Mononuclear cell (primary cell): ENCODE data around the gene ANXA2. TPM values are rescaled to one million over a fixed set of nuclear protein-coding genes. Genes with fewer than 3 reads are reported as not detected.

Experiments used
- H3K27me3 ChIP-seq: 2 replicates; pipeline ENCODE4 v1.6.0; 2011; ENCODE audit warnings: low read length, control low read depth; ENCODE audit not compliant: insufficient read depth
- H3K4me1 ChIP-seq: 2 replicates; pipeline ENCODE4 v1.5.1; 2011; ENCODE audit warnings: mild to moderate bottlenecking, low read length, control low read depth; ENCODE audit not compliant: insufficient read depth
- H3K4me3 ChIP-seq: 2 replicates; pipeline ENCODE4 v1.5.1; 2011; ENCODE audit warnings: mild to moderate bottlenecking, low read length, moderate library complexity
- H3K9me3 ChIP-seq: 2 replicates; pipeline ENCODE4 v1.5.1; 2011; ENCODE audit warnings: low read depth, mild to moderate bottlenecking, control low read depth, low read length
- total RNA-seq: library from RNA; depleted of rRNA; stranded (reverse); fragments of >200 nt; gene quantifications from one replicate; pipeline ENCODE4 v1.2.3, GENCODE V29; 2012

Gene ANXA2
- total RNA-seq, 1 donor: 317 TPM

DNA sequence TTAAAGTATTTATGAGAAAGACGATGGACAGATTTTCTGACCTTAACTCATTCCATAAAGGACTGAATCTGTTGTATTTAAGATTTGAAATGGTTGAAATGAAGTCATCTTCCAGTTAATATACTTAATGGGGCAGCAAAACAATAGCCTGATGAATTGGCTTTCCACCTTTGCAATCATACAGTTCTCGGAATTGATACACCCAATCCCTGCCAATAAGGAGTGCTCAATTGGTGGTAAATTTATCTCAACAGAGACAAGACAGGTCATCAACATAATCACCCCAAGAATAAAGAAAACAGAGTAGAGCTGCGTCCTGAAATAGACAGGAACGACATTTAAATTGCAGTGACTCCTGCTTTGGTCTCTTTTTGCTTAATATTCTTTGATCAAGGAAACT lies 11.2 kb downstream of the ANXA2 start:
- H3K4me3 ChIP-seq: no peak overlapping the region
- no peaks in the 10 kb centered on the region for H3K9me3 ChIP-seq
- H3K27me3 ChIP-seq: no peaks in the 10 kb centered on the region
- H3K4me1 ChIP-seq: peaks cover 35% of the 10 kb centered on the region

DNA sequence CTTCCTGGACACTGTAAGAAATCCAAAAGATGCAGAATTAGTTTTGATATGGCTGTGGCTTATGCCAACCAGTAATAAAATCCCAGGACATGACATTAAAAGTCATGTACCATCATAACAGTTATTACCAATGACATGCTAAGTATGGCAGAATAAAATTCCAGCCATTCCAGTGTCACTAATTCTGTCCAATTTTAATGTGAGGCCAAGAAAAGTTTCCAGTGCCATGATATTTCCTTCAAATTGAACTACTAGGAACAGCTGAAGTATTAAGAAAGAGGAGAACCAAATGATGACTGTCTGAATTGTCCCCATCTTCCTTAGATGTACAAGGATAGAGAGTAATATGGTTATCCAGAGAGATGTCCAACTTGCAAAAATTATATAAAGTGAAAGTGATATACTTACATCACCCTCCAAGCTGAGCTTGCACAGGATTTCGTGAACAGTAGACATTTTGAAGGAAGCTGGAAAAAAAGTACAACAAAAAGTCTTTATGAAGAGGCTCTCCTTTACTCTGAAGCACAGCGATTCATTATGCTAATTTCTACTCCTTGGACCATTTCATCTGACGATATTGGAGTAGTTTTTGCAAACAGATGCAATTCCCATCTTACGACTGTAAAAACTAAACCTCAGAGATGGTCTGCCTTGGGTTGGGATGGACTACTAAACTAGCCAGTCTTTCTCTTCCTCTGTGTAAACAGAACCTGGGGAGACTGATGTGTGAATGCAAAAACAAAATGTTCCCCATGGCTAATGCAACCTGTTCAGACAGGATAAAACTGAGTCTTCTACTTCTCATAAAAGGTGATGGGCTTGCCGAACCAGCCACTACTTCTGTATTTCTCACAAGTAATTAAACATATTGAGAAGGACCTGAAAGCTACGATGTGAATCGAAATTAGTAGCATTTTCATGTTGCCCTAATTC lies 11.9 kb downstream of the ANXA2 start:
- Histone ChIP-seq H3K4me1 (peaks cover 28% of the 10 kb centered on the region), H3K4me3 (no peak overlapping the region), H3K27me3 (no peaks in the 10 kb centered on the region), H3K9me3 (no peaks in the 10 kb centered on the region)

DNA sequence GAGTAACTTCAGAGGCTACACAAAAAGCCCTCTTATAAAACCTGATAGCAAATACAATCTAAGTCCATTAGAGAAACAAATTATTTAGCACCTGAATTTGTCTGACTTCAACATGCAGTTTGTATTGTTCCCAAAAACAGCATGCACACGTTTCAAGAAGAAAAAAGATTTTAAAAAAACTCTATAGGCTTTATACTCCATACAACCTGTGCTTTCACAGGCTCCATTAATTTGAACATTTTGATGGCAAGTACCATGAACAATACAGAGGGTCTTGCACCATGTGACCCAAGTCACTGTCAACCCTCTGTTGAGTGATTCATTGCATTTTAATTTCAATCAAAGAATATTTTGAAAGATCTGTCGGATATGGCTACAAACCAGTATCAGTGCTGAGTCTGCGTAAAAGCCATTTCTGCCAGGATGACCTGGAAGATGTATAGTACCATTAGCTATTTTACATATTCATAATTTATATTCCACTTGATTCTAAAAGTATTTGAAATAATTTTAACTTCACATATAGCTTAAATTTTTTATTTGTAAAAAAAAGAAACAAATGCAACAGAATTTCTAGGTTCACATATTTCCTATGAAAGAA lies 13.2 kb downstream of the ANXA2 start:
- no peak overlapping the region for H3K4me3 ChIP-seq
- no peaks in the 10 kb centered on the region for H3K9me3 ChIP-seq
- peaks cover 16% of the 10 kb centered on the region for H3K4me1 ChIP-seq
- no peaks in the 10 kb centered on the region for H3K27me3 ChIP-seq

DNA sequence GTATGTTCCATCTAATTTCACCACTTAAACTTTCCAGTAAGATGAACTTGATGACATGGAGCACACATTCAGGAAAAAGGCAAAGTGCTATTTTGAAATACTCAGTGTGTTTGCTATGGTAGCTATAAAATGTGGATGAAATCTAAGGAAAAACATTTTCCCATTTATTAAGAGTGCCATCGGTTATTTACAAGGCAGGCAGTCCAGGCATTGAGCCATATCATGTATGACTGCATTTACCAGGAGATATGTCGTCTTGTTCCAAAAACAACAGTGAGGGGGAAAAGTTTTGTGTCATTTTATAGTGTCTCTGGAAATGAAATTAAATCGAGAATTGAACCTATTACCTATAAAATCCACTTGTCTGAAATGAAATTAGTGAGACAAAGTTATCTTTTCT lies 13.7 kb downstream of the ANXA2 start:
- H3K4me1 ChIP-seq: peaks cover 11% of the 10 kb centered on the region
- H3K27me3 ChIP-seq: no peaks in the 10 kb centered on the region
- no peaks in the 10 kb centered on the region for H3K9me3 ChIP-seq
- no peak overlapping the region for H3K4me3 ChIP-seq

DNA sequence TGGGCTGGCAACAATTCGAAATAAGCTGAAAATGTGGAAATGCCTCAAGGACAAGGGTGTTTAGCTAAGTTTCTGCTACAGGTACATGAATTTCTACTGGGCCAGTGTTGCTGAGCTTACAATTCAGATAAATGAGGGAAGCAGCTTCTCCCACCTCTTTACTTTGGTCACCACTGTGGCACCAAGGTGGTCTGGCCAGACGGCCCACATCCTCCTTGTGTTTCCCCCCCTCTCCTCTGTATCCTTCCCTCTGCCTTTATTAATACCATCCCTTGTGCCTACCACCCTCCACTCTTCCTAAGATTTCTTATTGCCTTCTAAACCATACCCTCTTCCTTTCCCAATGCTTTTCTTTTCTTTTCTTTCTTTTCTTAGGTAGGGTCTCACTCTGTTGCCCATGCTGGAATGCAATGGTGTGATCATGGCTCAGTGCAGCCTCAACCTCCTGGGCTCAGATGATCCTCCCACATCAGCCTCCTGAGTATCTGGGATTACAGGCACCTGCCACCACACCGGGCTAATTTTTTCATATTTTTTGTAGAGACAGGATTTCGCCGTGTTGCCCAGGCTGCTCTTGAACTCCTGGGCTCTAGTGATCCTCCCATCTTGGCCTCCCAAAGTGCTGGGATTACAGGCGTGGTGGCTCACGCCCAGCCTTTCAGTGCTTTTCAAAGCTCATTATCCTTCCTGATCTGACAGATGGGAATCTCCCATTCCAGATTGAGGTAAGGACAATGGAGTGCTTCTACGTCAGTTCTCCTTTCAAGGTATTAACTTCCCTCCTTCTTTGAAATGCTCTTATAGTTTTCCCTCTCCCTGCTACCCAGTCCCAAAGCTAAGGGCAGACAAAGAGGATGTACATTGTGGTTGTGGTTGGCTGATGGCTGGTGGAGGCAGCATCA lies 14.8 kb downstream of the ANXA2 start:
- Histone ChIP-seq H3K4me1 (peaks cover 3% of the 10 kb centered on the region), H3K4me3 (no peak overlapping the region), H3K9me3 (no peaks in the 10 kb centered on the region), H3K27me3 (no peaks in the 10 kb centered on the region)

DNA sequence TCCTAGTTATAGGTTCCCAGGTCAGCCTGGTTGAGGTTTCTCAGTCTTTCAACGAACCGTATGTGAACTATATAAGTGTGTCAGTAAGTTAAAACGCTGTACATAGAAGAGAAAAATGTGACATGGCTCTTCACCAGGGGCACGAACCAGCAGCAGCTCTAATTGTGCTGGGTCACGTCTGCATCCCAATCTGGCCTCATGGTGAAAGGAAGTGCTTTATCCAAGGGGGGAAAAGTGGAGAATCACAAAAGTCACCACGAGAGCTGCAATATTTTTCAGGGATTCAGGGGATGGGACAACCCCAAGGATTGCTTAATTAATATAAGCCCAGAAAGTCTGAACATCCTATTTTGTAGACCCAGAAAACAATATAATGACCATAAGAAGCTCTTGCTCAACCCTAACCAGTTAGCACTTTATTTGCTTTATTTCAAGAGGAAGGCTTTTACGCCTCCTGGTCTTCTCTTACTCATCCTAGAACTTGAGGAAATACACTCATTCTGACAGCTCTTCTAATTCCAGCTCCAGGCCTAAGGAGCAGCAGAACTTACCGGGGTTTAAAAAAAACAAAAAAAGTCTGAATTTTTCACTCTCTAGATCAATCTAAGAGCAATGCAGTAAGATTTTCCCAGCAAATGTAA lies 16.5 kb downstream of the ANXA2 start:
- Histone ChIP-seq H3K4me1 (peaks cover 3% of the 10 kb centered on the region), H3K4me3 (no peak overlapping the region), H3K9me3 (no peaks in the 10 kb centered on the region), H3K27me3 (no peaks in the 10 kb centered on the region)

DNA sequence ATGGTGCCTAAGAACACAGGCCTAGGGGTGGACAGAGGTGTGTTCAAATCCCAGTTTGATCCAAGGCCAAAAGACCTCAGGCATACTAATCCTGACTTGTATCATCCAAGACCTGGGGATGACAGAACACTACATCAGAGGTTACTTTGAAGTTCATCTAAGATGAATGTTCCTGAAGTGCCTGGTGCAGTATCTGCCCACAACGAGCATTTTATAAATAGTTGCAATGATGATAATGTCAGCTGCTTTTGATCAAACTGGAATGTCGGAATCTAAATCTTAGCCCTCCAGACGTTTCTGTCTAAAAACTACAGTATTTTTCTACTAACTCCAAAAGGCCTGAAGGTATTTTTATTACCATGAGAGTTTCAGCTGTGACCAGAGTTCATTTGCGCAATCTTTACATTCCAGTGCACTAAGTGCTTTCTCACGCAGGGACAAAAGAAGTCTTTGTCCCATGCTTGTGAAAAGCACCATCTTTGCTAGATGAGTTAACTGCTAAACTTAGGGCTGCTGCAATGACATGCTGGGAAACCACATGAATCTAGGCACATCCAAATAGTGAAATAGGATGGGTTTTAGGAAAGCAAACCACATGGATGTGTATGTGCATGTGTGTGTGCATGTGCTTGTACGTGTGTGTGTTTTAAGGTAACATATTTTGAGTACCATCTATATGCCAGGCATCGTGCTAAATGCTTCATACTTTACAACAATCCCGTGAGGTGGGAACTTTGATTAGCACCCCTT lies 18.1 kb downstream of the ANXA2 start:
- H3K9me3 ChIP-seq: no peaks in the 10 kb centered on the region

DNA sequence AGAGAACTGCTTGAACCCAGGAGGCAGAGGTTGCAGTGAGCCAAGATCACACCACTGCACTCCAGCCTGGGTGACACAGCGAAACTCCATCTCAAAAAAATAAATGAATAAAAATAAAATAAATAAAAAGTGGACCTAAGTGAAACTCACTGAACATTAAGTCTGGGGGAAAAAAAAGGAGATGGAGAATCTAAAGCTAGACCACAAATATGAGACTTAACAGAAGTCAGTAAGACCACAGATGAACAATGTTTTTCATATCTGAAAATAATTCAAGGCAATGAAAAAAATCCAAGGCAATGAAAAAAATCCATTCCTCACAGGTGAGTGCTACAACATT lies 18.6 kb downstream of the ANXA2 start:
- no peaks in the 10 kb centered on the region for H3K9me3 ChIP-seq
- H3K4me3 ChIP-seq: no peak overlapping the region

More for the DNA sequence above, 18.1 kb downstream of the ANXA2 start:
- peaks cover 3% of the 10 kb centered on the region for H3K4me1 ChIP-seq
- H3K4me3 ChIP-seq: no peak overlapping the region
- H3K27me3 ChIP-seq: no peaks in the 10 kb centered on the region

DNA sequence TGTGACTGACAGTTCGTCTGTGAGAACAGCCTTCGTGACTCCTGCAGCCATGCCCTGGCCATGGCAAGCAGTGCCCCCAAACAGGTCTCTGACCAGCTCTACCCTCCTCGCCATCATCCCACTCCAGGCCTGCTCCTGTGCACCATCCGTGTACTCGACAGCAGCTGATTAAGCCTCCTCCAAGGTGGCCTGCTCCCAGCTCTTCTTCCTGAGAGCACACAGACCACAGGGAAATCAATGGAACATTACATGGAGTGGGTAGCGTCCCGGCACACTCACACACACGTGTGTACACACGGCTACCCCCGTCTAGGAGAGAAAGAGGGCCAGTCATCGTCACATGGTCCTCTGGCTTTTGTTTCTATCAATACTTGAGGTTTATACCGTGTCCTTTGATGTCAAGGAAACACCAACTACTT lies 21.1 kb downstream of the ANXA2 start:
- H3K4me3 ChIP-seq: no peak overlapping the region
- no peaks in the 10 kb centered on the region for H3K27me3 ChIP-seq
- no peaks in the 10 kb centered on the region for H3K4me1 ChIP-seq
- H3K9me3 ChIP-seq: no peaks in the 10 kb centered on the region

More for the DNA sequence above, 18.6 kb downstream of the ANXA2 start:
- peaks cover 3% of the 10 kb centered on the region for H3K4me1 ChIP-seq
- H3K27me3 ChIP-seq: no peaks in the 10 kb centered on the region

DNA sequence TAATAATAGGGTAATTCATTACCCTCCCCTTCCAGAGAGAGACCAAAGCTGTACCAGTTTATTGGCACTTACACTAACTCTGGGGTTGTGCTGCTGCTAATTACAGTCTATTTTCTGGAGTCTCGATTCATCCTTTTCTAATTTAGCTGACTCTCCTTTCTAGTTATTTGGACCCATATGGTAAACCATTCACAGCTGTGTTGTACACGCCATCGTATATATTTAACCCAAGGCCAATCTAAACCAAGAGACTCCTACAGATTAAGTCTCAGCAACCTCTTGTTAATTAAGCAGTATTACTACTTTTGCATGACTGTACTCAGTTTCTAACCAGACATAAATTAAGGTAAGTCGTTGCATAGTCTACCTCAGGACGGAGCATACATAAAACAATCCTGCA lies 22.5 kb downstream of the ANXA2 start:
- Histone ChIP-seq H3K4me1 (no peaks in the 10 kb centered on the region), H3K27me3 (no peaks in the 10 kb centered on the region), H3K9me3 (no peaks in the 10 kb centered on the region), H3K4me3 (no peak overlapping the region)

DNA sequence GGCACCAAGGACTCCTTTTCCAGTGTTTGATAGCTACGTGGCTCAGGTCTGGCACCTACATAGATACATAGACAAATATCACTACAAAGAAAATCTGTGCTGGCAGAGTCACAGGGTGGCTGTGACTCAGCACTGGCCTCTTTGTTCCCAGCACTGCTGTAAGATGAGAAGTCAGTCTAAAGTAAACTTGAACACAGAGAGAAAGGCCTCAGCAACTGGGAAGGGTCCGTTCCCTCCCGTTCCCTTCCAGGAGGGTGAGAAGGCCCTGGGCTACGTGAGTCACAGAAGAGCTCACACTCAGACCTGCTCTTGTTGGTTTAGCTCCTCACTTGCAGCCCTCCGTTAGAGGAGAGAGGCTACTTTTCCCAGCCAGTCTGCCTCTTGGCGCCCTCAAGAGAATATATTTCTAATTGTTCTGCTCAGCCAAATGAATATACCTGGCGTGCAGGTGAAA lies 23.1 kb downstream of the ANXA2 start:
- Histone ChIP-seq H3K27me3 (no peaks in the 10 kb centered on the region), H3K4me3 (no peak overlapping the region), H3K4me1 (no peaks in the 10 kb centered on the region), H3K9me3 (no peaks in the 10 kb centered on the region)

DNA sequence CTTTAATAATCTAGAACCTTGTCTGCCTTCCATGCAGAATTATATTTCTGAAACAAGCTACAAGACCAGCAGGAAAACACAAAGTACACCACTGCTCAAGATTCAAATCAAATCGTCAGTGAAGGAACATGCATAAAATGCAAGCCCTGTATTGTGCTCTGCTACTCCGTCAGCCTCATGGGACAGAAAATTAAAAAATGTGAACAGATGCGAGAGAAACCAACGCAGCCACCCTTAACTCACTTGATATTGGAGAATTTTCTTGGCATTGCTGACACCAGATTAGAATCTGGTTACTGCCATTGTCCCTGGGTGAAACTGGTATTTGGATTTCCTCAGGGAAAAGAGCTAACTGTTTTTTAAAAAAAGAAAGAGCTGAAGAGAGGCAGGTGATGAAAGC lies 23.6 kb downstream of the ANXA2 start:
- H3K4me1 ChIP-seq: no peaks in the 10 kb centered on the region
- H3K9me3 ChIP-seq: no peaks in the 10 kb centered on the region
- H3K27me3 ChIP-seq: no peaks in the 10 kb centered on the region
- H3K4me3 ChIP-seq: no peak overlapping the region

DNA sequence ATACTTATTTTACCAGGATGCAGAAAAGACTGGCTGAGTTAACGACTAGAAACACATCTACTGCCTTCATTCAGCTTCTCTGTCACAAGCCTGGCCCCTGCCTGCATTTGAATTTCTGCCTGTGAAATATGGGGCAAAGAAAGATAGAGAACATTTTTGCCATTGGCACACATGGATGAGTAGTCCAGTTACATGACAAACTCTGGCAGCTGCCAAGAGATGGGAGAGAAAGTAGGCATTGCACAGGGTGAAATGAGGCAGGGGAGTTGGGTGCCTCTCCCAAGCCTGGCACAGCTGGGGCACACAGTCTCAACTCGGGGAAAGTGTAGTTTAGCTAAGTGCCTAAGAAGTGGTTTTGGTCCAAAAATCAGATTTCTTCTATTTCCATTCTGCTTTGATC lies 24.0 kb downstream of the ANXA2 start:
- Histone ChIP-seq H3K4me3 (no peak overlapping the region), H3K27me3 (no peaks in the 10 kb centered on the region), H3K4me1 (no peaks in the 10 kb centered on the region), H3K9me3 (no peaks in the 10 kb centered on the region)

DNA sequence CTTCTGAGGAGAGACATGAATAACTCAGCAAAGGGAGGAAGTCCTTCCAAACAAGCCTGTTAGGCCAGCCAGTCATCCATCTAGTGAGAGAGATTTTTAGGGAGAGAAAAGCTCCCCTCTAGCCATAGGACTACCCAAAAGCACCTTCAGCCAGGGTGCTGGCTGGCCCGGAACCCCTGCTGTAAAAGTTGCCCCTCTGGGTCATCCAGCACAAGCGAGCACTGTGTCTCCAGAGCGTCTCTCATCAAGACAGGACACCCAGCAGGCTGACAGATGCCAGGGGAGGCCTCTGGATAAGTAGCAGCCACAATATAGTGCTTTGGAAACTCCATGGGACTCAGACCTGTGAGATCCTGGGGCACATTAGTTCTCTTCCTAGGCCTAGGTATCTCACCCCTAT lies 24.5 kb downstream of the ANXA2 start:
- H3K4me3 ChIP-seq: no peak overlapping the region
- no peaks in the 10 kb centered on the region for H3K9me3 ChIP-seq
- no peaks in the 10 kb centered on the region for H3K27me3 ChIP-seq
- no peaks in the 10 kb centered on the region for H3K4me1 ChIP-seq
